HG03354 (cell line): Measurements from ENCODE around the gene CEP295NL.
"Not testable (repeated sequence)": the region's sequence is repeated elsewhere in the genome, so short reads cannot be mapped to it uniquely, and the experiment has no call there.

Source experiments
- ATAC-seq: cut with Tn5 transposase; IDR thresholded peaks from one replicate; pipeline ENCODE4 v1.9.1; 2021; ENCODE audit warnings: mild to moderate bottlenecking; ENCODE audit not compliant: unreplicated experiment, poor library complexity, severe bottlenecking

Gene CEP295NL

GRCh38 chr17:78891406-78892061, 11.5 kb downstream of the CEP295NL start:
- ATAC-seq: no peak

DNA sequence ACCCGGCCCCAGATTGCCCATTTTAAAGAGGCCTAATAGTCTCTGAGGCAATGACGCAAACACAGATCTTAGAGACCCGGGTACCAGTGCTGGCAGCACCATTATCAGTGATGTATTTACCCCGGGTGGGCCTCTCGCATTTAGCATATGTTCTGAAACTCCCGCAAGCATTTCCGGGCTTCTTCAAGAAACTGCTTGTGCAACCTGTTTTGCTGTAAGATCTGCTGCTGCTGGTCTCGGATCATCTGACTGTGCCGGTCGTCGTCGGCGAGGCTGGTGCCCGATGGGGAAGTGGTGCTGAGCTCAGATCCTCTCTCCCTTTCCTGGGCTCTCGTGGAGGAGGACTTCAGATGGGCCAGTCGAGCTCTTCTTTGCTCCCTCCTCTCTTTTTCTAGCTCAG, 12.5 kb downstream of the CEP295NL start:
- ATAC-seq: no peak

DNA sequence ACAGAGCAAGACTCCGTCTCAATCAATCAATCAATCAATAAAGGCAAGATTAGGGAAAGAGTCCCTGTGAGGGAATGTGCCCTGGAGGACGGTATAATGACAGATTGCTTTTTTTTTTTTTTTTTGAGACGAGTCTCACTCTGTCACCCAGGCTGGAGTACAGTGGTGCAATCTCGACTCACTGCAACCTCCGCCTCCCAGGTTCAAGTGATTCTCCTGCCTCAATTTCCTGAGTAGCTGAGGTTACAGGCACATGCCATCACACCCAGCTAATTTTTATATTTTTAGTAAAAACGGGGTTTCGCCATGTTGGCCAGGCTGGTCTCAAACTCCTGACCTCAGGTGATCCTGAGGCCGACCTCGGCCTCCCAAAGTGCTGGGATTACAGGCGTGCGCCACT, 12.9 kb downstream of the CEP295NL start:
- ATAC-seq: not testable (repeated sequence)

DNA sequence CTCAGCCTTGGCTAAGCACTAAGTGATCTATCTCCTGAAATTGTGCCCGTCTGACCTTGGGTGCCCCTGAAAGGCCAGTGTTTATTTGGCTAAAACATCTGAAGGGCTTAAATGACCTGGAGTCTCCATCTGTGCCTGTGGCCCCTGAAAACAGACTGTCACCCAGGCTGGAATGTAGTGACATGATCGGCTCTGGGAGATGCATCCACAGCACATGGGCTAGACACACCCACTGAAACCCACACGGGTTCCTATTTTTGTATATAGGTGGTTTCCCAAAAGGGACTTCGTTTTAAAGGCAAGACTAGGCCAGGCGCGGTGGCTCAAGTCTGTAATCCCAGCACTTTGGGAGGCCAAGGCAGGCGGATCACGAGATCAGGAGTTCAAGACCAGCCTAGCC, 13.5 kb downstream of the CEP295NL start:
- ATAC-seq: peak; percentile 59

GRCh38 chr17:78888941-78889518, 14.0 kb downstream of the CEP295NL start:
- no peak for ATAC-seq

DNA sequence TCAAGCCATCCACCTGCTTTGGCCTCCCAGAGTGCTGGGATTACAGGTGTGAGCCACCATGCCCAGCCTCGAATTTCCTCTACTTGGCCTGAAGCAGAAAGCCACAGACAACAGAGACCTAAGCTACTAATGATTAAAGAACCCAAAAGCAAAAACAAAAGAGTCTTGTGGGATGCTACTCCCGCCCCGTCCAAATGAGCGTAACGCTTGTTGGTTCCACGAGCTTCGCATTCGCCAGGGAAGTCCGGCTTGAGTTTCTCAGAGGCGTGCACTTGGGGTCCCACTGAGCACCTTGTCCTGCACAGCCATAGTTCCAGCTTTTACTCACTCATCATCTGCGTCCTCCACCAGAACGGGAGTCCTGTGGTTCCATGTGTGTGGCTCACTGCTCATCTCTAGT, 16.0 kb downstream of the CEP295NL start:
- ATAC-seq: no peak

- no peak for ATAC-seq
Observed at GRCh38 chr17:78885956-78886355, 17.0 kb downstream of the CEP295NL start.

DNA sequence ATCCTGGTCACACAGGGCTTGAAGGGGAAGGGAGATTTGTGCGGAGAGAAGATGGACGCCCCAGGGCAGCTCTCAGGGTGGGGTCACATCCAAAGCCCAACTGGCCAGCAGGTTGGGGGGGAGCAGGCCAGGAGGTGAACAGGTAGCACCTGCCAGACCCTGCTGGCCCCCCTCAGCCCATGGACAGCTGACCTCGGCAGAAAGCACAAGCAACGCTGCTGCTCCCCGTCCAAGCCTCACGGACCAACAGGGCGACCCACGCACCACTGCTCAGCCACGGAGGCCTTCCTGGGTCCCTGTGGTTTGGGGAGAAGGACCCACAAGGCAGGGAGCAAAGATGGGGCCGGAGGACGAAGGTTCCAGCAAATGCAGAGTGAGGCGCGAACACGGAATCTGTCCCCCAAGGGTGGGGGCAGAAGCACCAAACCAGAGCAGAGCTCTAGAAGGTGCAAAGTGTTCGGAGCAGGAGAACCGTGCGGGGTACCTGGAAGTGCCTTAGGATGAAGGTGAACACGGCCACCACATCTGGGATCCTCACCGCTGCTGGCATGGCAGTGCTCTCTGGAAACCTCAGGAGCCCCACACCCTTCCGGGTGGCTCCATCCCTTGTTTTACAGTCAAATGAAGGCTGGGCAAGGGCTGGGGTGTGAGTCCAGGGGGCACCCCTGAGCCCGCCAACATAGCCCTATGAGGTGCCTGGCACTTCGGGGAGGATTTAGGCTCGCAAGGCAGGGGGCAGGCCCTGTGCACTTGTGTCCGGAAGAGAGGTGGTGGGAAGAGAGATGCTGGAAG, 17.9 kb downstream of the CEP295NL start:
- no peak for ATAC-seq

DNA sequence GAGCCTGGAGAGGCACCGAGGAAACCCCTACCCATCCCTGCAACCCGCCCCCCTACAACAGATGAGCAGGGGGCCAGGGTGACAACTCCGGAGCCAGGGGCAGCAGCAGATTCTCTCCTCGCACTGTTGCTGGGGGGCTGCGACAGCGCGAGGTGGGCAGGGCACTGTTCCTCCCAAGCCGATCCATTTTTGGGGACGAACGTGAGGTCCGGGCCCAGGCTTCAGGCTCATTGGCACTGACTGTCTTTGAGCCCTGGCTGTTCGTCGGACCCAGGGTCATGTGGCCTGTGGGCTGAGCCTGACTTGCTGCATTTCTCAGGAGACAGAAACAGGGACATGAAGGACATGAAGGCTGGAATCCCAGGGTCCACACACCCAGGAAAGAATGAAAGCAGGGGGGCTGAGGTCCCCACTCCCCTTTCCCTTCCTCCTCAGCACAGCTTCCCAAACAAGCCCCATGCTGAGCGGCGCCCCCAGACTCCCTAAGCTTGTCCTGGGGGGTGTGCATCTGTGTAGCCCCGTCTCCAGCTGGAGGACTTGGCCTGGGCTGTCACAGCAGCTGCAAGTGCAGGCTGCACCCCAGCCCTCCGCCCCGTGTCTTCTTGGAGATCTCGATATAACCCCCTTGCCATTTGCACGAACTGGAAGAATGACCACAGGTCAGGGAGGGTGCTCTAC, 18.7 kb downstream of the CEP295NL start:
- no peak for ATAC-seq

- no peak for ATAC-seq
Observed at GRCh38 chr17:78883533-78884131, 19.4 kb downstream of the CEP295NL start.

DNA sequence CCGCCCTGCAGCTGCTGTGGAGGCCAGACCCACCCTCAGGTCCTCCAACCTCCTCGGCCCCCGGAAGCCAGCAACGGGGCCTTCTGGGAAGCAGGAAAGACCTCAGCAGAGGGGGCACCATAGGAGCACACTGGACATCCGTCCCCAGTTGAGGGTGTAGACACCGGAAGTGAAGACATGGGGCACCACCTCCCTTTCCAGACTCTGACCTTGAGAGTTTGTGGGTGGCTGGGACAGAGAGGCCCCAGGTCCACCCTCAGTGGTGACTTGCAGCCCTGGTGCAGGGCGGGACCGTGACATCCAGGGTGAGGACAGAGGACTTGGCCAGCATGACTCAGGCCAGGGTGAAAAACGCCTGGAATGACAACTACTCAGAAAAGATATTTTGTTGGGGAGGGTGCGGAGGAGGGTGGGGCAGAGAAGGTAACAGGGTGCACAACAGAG, 19.9 kb downstream of the CEP295NL start:
- no peak for ATAC-seq

GRCh38 chr17:78882540-78883088, 20.4 kb downstream of the CEP295NL start:
- ATAC-seq: no peak

- ATAC-seq: no peak
Observed at GRCh38 chr17:78879635-78880186, 23.3 kb downstream of the CEP295NL start.

GRCh38 chr17:78878871-78879527, 24.0 kb downstream of the CEP295NL start:
- ATAC-seq: no peak

DNA sequence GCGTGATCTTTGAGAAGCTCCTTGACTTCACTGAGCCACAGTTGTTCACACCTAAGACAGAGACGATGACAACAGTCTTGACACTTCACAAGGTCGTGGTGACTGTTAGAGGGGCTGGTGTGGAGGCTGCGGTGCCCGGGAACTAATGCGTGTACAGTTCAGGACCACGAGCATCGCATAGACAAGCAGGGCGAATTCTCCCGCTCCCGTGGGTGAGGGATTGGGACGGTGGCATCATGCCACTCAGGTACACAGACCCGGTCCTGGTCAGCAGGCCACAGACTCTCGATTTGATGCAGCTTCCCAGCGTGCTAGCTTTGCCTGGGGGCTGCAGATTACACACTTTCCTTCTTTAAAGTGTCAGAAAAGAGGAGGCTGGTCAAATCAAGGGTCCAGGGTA, 24.7 kb downstream of the CEP295NL start:
- ATAC-seq: no peak

DNA sequence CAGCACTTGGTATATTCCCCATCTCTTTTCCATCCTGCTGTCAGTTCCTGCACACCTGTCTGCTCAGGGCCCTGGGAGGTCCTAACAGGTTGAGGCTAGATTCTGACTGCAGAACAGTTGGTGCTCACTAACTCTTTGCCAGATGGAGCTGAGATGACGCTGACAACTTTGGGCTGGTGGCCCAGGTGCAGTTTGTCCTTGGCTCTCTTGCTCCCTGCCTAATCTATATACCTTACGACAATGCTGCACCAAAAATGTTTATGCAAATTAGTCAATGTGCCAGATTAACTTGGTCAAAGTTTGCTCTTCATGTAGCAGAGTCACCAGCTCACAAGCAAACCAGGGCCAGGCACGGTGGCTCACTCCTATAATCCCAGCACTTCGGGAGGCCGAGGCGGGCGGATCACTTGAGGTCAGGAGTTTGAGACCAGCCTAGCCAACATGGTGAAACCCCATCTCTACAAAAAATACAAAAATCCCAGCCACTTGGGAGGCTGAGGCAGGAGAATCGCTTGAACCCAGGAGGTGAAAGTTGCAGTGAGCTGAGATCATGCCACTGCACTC, 26.0 kb downstream of the CEP295NL start:
- ATAC-seq: not testable (repeated sequence)

DNA sequence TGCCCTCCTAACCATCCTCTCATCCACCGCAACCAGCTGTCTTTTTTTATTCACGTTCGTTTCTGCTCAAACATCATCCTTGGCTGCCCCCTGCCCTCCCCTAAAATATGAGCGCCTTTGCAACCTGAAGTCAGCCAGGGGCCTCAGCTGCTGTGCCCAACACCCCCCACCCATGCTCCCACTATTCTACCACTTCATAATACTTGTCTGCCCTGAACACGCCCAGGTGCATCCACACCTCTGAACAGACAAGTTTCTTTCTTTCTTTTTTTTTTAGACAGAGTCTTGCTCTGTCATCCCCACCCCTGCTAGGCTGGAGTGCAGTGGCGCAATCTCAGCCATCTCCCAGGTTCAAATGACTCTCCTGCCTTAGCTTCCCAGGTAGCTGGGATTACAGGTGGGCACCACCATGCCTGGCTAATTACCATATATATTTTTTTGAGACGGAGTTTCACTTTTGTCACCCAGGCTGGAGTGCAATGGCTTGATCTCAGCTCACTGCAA, 26.9 kb downstream of the CEP295NL start:
- ATAC-seq: no peak

- ATAC-seq: no peak
Observed at GRCh38 chr17:78875363-78876093, 27.5 kb downstream of the CEP295NL start.
